Activated B cell treated with CpG ODN at 0.5 μM for 24 hours (primary cell): ENCODE measurements around the gene AMPD2. TPM values are rescaled to one million over a fixed set of nuclear protein-coding genes. Genes with fewer than 3 reads are reported as not detected.

ENCODE experiments used
- ATAC-seq: fragments of 200-7000 bp; cut with Tn5 transposase; one replicate; pipeline ENCODE4 v1.10.0; 2021; ENCODE audit warnings: low read depth, mild to moderate bottlenecking, moderate library complexity
- CTCF ChIA-PET: fragments of 350-600 bp; sonication (Branson Sonifier 250); formaldehyde crosslinking; loops from one replicate; lab custom pipeline; 2021; ENCODE audit warnings: antibody characterized with exemption; lab: Charles Lee
- POLR2A ChIA-PET: fragments of 350-600 bp; sonication (Branson Sonifier 250); formaldehyde crosslinking; loops from one replicate; lab custom pipeline; 2021; ENCODE audit warnings: antibody characterized with exemption; lab: Charles Lee
- DNase-seq: peaks from one replicate; pipeline ENCODE4 v3.0.0; 2022
- H3K27ac Mint-ChIP-seq: one replicate; pipeline ENCODE4 v1.8.0; 2020; ENCODE audit warnings: mixed read lengths
- H3K27me3 Mint-ChIP-seq: one replicate; pipeline ENCODE4 v1.8.0; 2021; ENCODE audit warnings: mixed read lengths
- H3K36me3 Mint-ChIP-seq: one replicate; pipeline ENCODE4 v1.8.0; 2021; ENCODE audit warnings: low read depth, mixed read lengths
- H3K4me1 Mint-ChIP-seq: one replicate; pipeline ENCODE4 v1.8.0; 2021; ENCODE audit warnings: mixed read lengths
- H3K4me3 Mint-ChIP-seq: one replicate; pipeline ENCODE4 v1.8.0; 2020; ENCODE audit warnings: mild to moderate bottlenecking, mixed read lengths
- H3K9me3 Mint-ChIP-seq: one replicate; pipeline ENCODE4 v1.8.0; 2020; ENCODE audit warnings: mixed read lengths
- CTCF ChIP-seq: fragments of 200-600 bp; IDR thresholded peaks from one replicate; pipeline ENCODE4 v1.8.0; 2022; ENCODE audit warnings: antibody characterized with exemption, mild to moderate bottlenecking
- intact Hi-C: fragments of 100-400 bp; cut with micrococcal nuclease; formaldehyde crosslinking; loops from one replicate; pipeline ENCODE4 v1.15.1; 2024
- total RNA-seq: library from RNA; stranded (reverse); gene quantifications from 2 replicates; pipeline ENCODE4 v1.2.3, GENCODE V29; 2022

The AMPD2 gene
- total RNA-seq, 1 donor from 2014 or later, result 64.9 TPM

GRCh38 chr1:109628540-109629321 lies 9.1 kb downstream of the AMPD2 start:
- Mint-ChIP-seq H3K36me3 (peaks cover 64% of the 10 kb centered on the region), H3K9me3 (no peaks in the 10 kb centered on the region), H3K4me1 (peaks cover 20% of the 10 kb centered on the region), H3K4me3 (no peak overlapping the region), H3K27ac (no peak overlapping the region), H3K27me3 (no peaks in the 10 kb centered on the region)
- CTCF ChIA-PET, result interaction anchor here (0.7 to 4.9 kb wide), 6 partner anchors 9 to 97 kb away, joined by 3 to 45 read pairs (median 14); partner anchors contain the start of genes AMPD2, GNAI3 and GNAT2
- intact Hi-C loops, result loop anchor here (10.0 kb wide), 1 partner anchor 204 kb away; the partner anchor contains the start of gene PSMA5
- ATAC-seq, result no peak
- TF ChIP-seq CTCF, result no peak
- POLR2A ChIA-PET, result interaction anchor here (0.9 to 2.4 kb wide), 4 partner anchors 10 to 82 kb away, joined by 3 to 6 read pairs (median 5); partner anchors contain the start of genes AMPD2, GNAI3 and GNAT2
- DNase-seq, result no peak

- H3K9me3 Mint-ChIP-seq, result no peaks in the 10 kb centered on the region
- H3K36me3 Mint-ChIP-seq, result peaks cover 64% of the 10 kb centered on the region
- H3K4me3 Mint-ChIP-seq, result no peak overlapping the region
- no peaks in the 10 kb centered on the region for H3K27me3 Mint-ChIP-seq
- DNase-seq (no peak), ATAC-seq (no peak)
- POLR2A ChIA-PET, result interaction anchor here (0.9 to 2.4 kb wide), 4 partner anchors 10 to 83 kb away, joined by 4 to 10 read pairs (median 8); partner anchors contain the start of genes AMPD2, GNAI3 and GNAT2
- no peak overlapping the region for H3K27ac Mint-ChIP-seq
- no peak for TF ChIP-seq CTCF
- intact Hi-C loops, result loop anchor here (1.0 to 10.0 kb wide), 2 partner anchors 83 to 205 kb away; partner anchors contain the start of gene PSMA5
- CTCF ChIA-PET, result interaction anchor here (2.2 to 4.9 kb wide), 5 partner anchors 9 to 84 kb away, joined by 5 to 45 read pairs (median 19); partner anchors contain the start of genes AMPD2, GNAI3 and GNAT2
- peaks cover 14% of the 10 kb centered on the region for H3K4me1 Mint-ChIP-seq
Measured at GRCh38 chr1:109629372-109630030, 9.9 kb downstream of the AMPD2 start.

- Mint-ChIP-seq H3K36me3 (peaks cover 63% of the 10 kb centered on the region), H3K27ac (no peak overlapping the region), H3K4me1 (peaks cover 16% of the 10 kb centered on the region), H3K4me3 (no peak overlapping the region), H3K27me3 (no peaks in the 10 kb centered on the region), H3K9me3 (no peaks in the 10 kb centered on the region)
- intact Hi-C loops, result loop anchor here (1.0 kb wide), 1 partner anchor 84 kb away; no protein-coding TSS in a partner anchor
- ATAC-seq (no peak), DNase-seq (no peak)
- no peak for TF ChIP-seq CTCF
- ChIA-PET POLR2A (interaction anchor here (0.6 to 2.4 kb wide), 6 partner anchors 11 to 228 kb away, joined by 4 to 10 read pairs (median 9); partner anchors contain the start of genes AMPD2, GNAI3 and GNAT2), CTCF (interaction anchor here (1.0 to 4.9 kb wide), 9 partner anchors 8 to 88 kb away, joined by 3 to 45 read pairs (median 5); partner anchors contain the start of genes AMPD2, GNAI3 and GNAT2)
Measured at GRCh38 chr1:109630081-109630897, 10.7 kb downstream of the AMPD2 start.

DNA sequence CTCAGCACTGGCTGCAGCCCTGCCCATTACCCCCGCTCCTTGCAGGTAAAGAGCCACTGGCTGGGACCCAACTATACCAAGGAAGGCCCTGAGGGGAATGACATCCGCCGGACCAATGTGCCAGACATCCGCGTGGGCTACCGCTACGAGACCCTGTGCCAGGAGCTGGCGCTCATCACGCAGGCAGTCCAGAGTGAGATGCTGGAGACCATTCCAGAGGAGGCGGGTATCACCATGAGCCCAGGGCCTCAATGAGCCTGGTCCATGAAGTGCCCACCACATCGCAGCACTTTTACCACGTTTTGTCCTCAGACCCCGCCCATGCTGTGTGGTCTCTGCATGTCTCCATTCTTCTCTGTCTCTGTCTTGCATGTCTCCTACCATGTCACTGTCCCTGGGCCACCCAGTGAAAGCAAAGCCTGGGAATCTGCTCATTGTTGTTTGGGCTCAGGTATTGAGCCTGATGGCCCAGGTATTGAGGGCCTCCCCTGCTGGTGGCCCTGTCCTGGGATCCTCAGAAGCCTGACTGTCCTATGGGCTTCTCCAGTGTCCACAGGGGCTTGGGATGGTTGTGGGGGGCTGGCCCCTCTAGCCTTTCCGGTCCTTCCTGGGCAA lies 11.4 kb downstream of the AMPD2 start:
- Mint-ChIP-seq H3K27me3 (no peaks in the 10 kb centered on the region), H3K4me3 (no peak overlapping the region), H3K27ac (no peak overlapping the region), H3K4me1 (peaks cover 12% of the 10 kb centered on the region), H3K9me3 (no peaks in the 10 kb centered on the region), H3K36me3 (peaks cover 58% of the 10 kb centered on the region)
- DNase-seq (no peak), ATAC-seq (no peak)
- CTCF ChIA-PET, result interaction anchor here (0.6 to 4.9 kb wide), 9 partner anchors 10 to 143 kb away, joined by 3 to 45 read pairs (median 4); partner anchors contain the start of genes AMPD2, GNAI3 and GNAT2
- intact Hi-C loops, result loop anchor here (1.0 kb wide), 1 partner anchor 85 kb away; no protein-coding TSS in a partner anchor
- no peak for TF ChIP-seq CTCF
- POLR2A ChIA-PET, result interaction anchor here (0.8 to 1.6 kb wide), 2 partner anchors 83 to 85 kb away, joined by 8 to 10 read pairs; partner anchors contain the start of gene GNAI3
